GM15510 (cell line): ENCODE data around the gene NEB.

ENCODE experiments used
- POLR2A ChIP-seq: IDR thresholded peaks from 3 replicates; pipeline ENCODE4 v1.6.1; 2011; ENCODE audit warnings: borderline replicate concordance; ENCODE audit not compliant: insufficient read length; ENCODE audit errors: extremely low read depth

Gene NEB

GRCh38 chr2:151769606-151770005, 35.3 kb upstream of the NEB start:
- TF ChIP-seq POLR2A, result no peak

GRCh38 chr2:151767536-151767935, 33.3 kb upstream of the NEB start:
- TF ChIP-seq POLR2A, result no peak

GRCh38 chr2:151766437-151767153, 32.3 kb upstream of the NEB start:
- TF ChIP-seq POLR2A, result no peak

GRCh38 chr2:151765760-151766410, 31.6 kb upstream of the NEB start:
- no peak for TF ChIP-seq POLR2A

GRCh38 chr2:151762694-151763093, 28.4 kb upstream of the NEB start:
- TF ChIP-seq POLR2A, result no peak

GRCh38 chr2:151761687-151762086, 27.4 kb upstream of the NEB start:
- TF ChIP-seq POLR2A, result no peak

GRCh38 chr2:151761193-151761592, 26.9 kb upstream of the NEB start:
- TF ChIP-seq POLR2A, result no peak

GRCh38 chr2:151760139-151760650, 25.9 kb upstream of the NEB start:
- TF ChIP-seq POLR2A, result no peak

GRCh38 chr2:151758744-151759143, 24.5 kb upstream of the NEB start:
- no peak for TF ChIP-seq POLR2A

GRCh38 chr2:151757861-151758260, 23.6 kb upstream of the NEB start:
- TF ChIP-seq POLR2A, result no peak

GRCh38 chr2:151756820-151757219, 22.5 kb upstream of the NEB start:
- no peak for TF ChIP-seq POLR2A

- TF ChIP-seq POLR2A, result no peak
These were observed 20.1 kb upstream of the NEB start for GRCh38 chr2:151754253-151754897.

- no peak for TF ChIP-seq POLR2A
These were observed 19.3 kb upstream of the NEB start for GRCh38 chr2:151753540-151753939.

GRCh38 chr2:151730262-151730975, 3.9 kb downstream of the NEB start:
- TF ChIP-seq POLR2A, result no peak

- no peak for TF ChIP-seq POLR2A
These were observed 4.4 kb downstream of the NEB start for GRCh38 chr2:151729837-151730236.
